Mesothelial cell of epicardium (in vitro differentiated cells): Measurements from ENCODE around the gene CGA. TPM values are rescaled to one million over a fixed set of nuclear protein-coding genes. Genes with fewer than 3 reads are reported as not detected.
"Not testable (repeated sequence)": the region's sequence is repeated elsewhere in the genome, so short reads cannot be mapped to it uniquely, and the experiment has no call there.

Experiments used
- DNase-seq, 2 experiments: peaks; one replicate each; pipeline ENCODE4 v3.0.0; 2021; ENCODE audit warnings: low spot score in 2 of 2; ENCODE audit not compliant: unreplicated experiment in 2 of 2
- H3K27ac Mint-ChIP-seq: 2 replicates; pipeline ENCODE4 v1.8.0; 2021; ENCODE audit warnings: mixed read lengths
- H3K27me3 Mint-ChIP-seq: 2 replicates; pipeline ENCODE4 v1.8.0; 2021; ENCODE audit warnings: low read depth, mixed read lengths
- H3K36me3 Mint-ChIP-seq: 2 replicates; pipeline ENCODE4 v1.8.0; 2021; ENCODE audit warnings: mixed read lengths
- H3K4me1 Mint-ChIP-seq: 2 replicates; pipeline ENCODE4 v1.8.0; 2021; ENCODE audit warnings: mixed read lengths
- H3K4me3 Mint-ChIP-seq: 2 replicates; pipeline ENCODE4 v1.8.0; 2021; ENCODE audit warnings: mild to moderate bottlenecking, moderate library complexity, mixed read lengths
- H3K9me3 Mint-ChIP-seq: 2 replicates; pipeline ENCODE4 v1.8.0; 2021; ENCODE audit warnings: mixed read lengths
- total RNA-seq: library from RNA; stranded (reverse); gene quantifications from 3 replicates; pipeline ENCODE4 v1.2.1, GENCODE V29; 2021
- TF ChIP-seq, protein P1 (sequence below): fragments of 200-600 bp; sonication (generic); IDR thresholded peaks from one replicate; pipeline ENCODE4 v1.5.0; 2021; ENCODE audit warnings: antibody characterized with exemption; ENCODE audit not compliant: unreplicated experiment

The CGA gene
- not detected in 3 replicates for total RNA-seq

DNA sequence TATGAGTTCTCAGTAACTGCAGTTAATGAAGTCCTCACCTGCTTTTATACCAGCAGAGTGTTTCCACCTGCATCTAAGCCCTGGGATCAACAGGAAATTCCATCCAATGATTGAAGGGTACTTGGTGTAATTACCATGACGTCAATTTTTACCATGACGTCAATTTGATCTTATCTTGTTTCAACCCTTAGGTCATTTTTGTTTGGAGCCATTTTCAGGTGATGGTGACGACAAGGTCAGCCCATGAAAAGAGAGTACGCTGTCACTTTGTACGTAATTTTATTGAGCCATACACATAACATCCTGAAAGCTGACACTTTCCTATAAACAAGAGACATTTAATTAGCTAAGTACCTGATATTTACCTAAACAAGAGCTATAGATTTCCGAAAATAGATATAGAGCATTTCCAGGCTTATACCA lies at the start of gene CGA:
TSS of gene CGA (minus strand) at position 20 of the 423 bp plus-strand sequence. CDS start 6,906 bp downstream, outside the sequence.
- H3K4me1 Mint-ChIP-seq = no peaks in the 10 kb centered on the region
- DNase-seq = no peak
- peaks cover 9% of the 10 kb centered on the region for H3K27me3 Mint-ChIP-seq

DNA sequence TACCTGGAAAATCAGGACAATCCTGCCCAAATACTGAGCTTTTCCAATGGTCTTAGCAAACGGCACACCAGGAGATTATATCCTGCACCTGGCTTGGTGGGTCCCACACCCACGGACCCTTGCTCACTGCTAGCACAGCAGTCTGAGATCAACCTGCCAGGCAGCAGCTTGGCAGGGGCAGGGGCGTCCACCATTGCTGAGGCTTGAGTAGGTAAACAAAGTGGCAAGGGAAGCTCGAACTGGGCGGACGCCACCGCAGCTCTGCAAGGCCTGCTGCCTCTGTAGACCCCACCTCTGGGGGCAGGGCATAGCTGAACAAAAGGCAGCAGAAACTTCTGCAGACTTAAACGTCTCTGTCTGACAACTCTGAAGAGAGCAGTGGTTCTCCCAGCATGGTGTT lies 45.0 kb upstream of the CGA start:
- Mint-ChIP-seq H3K27me3 (peaks cover 26% of the 10 kb centered on the region), H3K9me3 (peaks cover 12% of the 10 kb centered on the region)
- H3K27ac Mint-ChIP-seq, DNase-seq, H3K36me3 Mint-ChIP-seq, H3K4me1 Mint-ChIP-seq, H3K4me3 Mint-ChIP-seq: not testable (repeated sequence)

More for the DNA sequence above, at the start of gene CGA:
- Mint-ChIP-seq H3K9me3 (no peaks in the 10 kb centered on the region), H3K36me3 (no peaks in the 10 kb centered on the region), H3K4me3 (no peak within 1 kb of the TSS), H3K27ac (no peak within 1 kb of the TSS)
- TF ChIP-seq, protein P1, sequence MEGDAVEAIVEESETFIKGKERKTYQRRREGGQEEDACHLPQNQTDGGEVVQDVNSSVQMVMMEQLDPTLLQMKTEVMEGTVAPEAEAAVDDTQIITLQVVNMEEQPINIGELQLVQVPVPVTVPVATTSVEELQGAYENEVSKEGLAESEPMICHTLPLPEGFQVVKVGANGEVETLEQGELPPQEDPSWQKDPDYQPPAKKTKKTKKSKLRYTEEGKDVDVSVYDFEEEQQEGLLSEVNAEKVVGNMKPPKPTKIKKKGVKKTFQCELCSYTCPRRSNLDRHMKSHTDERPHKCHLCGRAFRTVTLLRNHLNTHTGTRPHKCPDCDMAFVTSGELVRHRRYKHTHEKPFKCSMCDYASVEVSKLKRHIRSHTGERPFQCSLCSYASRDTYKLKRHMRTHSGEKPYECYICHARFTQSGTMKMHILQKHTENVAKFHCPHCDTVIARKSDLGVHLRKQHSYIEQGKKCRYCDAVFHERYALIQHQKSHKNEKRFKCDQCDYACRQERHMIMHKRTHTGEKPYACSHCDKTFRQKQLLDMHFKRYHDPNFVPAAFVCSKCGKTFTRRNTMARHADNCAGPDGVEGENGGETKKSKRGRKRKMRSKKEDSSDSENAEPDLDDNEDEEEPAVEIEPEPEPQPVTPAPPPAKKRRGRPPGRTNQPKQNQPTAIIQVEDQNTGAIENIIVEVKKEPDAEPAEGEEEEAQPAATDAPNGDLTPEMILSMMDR = no peak

DNA sequence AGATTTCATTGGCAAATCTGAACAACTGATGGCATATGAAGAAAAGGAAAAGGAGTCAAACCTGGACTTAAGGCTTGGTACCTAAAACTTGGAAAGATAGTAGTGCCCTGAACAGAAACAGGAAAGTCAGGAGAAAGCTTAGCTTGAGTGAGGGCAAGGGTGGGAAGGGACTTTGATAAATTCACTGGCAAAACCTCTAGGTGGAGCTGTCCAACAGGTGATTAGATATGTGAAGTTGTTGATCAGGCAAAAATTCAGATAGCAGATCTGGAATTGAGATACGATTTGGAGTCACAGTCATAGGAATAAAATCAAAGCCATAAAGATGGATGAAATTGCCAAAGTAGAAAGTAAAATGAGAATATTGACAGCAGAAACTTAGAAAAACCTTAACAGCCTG lies 44.3 kb upstream of the CGA start:
- no peak for DNase-seq
- Mint-ChIP-seq H3K27ac (no peak overlapping the region), H3K4me3 (no peak overlapping the region), H3K27me3 (peaks cover 26% of the 10 kb centered on the region), H3K9me3 (peaks cover 12% of the 10 kb centered on the region), H3K36me3 (peaks cover 2% of the 10 kb centered on the region), H3K4me1 (no peaks in the 10 kb centered on the region)
- TF ChIP-seq, protein P1 = no peak

DNA sequence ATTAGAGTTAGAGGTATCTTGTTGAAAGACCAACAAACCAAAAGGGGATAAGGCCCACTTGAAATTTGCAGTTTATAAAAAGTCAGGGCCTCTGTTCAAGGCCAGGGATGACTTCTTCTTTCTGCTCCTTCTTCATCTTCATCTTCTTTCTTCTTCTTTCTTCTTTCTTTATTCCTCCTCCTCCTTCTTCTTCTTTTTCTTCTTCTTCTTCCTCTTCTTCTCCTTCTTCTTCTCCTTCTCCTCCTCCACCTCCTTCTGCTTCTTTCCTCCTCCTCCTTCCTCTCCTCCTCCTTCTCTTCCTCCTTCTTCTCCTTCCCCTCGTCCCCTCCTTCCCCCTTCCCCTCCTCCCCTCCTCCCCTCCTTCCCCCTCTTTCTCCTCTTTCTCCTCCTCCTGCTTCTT lies 42.1 kb upstream of the CGA start:
- Mint-ChIP-seq H3K27ac (no peak overlapping the region), H3K36me3 (peaks cover 2% of the 10 kb centered on the region), H3K4me3 (no peak overlapping the region), H3K4me1 (no peaks in the 10 kb centered on the region), H3K9me3 (peaks cover 12% of the 10 kb centered on the region), H3K27me3 (peaks cover 12% of the 10 kb centered on the region)
- TF ChIP-seq, protein P1 = no peak
- DNase-seq = no peak

DNA sequence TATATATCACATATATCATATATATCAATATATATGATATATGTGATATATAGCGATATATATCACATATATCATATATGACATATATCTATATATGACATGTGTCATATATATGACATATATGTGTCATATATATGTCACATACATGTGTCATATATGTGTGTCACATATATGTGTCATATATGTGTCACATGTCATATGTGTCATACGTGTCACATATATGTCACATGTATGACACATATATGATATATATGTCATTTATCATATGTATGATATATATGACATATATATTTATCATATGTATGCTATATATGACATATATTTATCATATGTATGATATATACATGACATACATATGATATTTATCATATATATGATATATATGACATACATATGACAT lies 32.8 kb upstream of the CGA start:
- Mint-ChIP-seq H3K4me1 (no peaks in the 10 kb centered on the region), H3K4me3 (no peak overlapping the region), H3K27me3 (peaks cover 1% of the 10 kb centered on the region), H3K36me3 (no peaks in the 10 kb centered on the region), H3K27ac (no peak overlapping the region), H3K9me3 (peaks cover 3% of the 10 kb centered on the region)
- TF ChIP-seq, protein P1 = no peak
- no peak for DNase-seq

DNA sequence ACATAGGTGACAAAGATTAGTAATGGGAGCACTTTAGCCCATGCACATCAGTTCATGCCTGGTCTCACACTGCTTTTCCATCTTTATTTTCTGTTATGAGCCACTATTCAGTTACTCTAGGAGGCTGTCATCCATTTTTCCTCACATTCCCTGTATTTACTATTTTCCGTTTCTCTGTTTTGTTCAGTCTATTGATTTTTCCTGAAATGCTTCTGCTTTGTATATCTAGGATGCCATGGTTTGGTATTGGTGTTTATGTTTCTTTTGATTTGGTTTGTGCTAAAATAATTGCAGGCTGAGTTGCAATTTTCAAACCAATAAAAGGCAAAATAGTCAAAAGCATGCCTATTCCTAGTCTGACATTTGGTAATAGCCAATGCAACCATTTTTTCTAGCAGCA lies 31.6 kb upstream of the CGA start:
- H3K27ac Mint-ChIP-seq = no peak overlapping the region
- H3K4me3 Mint-ChIP-seq = no peak overlapping the region
- peaks cover 12% of the 10 kb centered on the region for H3K9me3 Mint-ChIP-seq
- TF ChIP-seq, protein P1 = no peak
- H3K4me1 Mint-ChIP-seq = no peaks in the 10 kb centered on the region
- H3K36me3 Mint-ChIP-seq = no peaks in the 10 kb centered on the region
- peaks cover 1% of the 10 kb centered on the region for H3K27me3 Mint-ChIP-seq
- no peak for DNase-seq
